ENCODE measurements around the gene SLC41A1.
"Not testable (repeated sequence)": the region's sequence is repeated elsewhere in the genome, so short reads cannot be mapped to it uniquely, and the experiment has no call there.

The SLC41A1 gene

DNA sequence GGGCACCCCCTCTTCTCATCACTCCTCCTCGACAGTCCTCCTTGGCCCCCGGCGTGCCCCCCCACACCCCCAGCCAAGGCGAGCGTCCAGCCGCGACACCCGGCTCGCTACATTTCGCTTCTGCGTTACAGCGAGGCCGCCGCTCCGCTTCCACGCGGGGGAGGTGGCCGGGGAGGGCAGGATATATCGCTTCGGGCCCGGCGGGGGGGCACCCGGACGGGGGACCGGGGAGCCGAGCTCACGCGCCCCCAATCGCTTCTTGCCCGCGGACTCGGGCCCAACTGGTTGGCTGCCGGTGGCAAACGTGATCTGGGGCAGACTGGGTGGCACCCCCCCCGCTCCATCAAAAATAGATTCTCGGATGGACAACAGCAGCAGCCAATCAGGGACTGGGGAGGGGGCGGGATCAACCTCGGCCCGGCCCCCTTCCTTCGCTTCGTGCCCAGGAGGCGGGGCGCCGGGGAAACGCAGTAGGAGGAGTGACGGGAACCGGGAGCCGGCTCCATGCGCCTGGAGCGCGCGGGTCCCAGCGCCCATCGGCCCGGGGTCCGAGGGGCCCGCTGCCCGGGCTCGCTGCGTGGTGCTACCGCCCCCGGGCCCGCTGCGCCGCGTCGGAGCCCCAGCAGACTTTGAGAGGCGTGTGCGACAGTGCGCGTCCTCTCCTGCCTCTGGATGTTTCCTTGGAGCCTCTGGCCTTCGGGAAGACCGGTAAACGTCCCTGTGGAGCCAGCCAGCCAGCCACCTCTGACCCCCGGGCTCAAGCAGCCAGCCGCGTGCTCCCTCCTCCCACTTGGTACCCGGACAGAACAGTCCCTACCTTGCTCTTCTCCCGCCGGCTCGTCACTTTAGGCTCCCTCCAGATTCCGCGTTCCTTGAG lies at the start of gene SLC41A1:
SLC41A1 (minus strand) TSS at position 321 of the 877 bp plus-strand sequence. CDS start 2,757 bp downstream, outside the sequence.
- DNase-seq: peak; percentile 74

DNA sequence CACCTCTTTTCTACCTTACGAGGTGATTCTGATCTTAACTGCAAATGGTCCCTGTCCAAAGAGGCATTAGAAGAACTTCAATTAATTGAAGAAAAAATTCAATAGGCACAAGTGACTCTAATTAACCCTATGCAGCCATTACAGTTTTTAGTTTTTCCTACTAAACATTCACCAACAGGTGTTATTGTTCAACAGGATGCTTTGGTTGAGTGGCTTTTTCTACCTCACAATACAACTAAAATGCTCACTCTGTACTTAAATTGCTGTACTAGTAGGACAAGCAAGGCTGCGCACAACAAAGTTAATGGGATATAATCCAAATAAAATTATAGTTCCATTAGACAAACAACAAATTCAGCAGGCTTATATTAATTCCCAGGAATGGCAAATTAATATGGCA lies 48.5 kb upstream of the SLC41A1 start:
- no peak for DNase-seq

DNA sequence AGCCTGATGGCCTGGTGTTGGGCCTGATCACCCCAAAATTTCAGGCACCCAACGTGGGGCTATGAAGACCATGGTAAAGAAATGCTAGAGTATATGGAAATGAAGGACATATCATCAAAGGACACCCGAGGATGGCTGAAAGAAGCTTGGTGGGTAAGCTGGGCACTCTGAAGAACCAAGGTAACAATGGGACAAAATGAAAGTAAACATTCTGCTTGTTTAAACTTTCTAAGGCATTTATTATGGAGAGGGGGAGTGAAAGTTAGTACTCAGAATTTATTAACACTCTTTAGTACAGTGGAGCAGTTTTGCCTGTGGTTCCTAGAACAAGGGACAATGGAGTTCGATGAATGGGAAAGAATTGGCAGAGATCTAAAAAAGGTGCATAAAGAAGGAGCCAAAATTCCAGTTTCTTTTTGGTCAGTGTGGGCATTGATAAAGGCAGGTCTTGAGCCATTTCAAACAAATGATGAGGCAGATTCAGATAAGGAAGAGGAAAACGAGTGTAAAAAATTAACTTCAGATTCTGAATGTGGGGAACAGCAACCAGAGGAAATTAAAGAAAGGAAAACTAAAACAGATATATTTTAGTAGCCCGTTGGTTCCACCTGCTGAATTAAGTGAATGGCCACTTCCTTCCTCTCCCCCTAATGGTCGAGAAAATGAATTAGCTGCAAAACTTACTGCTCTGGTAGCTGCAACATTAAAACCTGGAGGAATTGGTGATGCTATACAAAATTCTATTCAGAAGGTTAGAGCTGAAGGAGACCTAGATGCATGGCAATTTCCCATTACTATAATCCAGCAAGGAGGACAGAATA lies 45.4 kb upstream of the SLC41A1 start:
- no peak for DNase-seq

DNA sequence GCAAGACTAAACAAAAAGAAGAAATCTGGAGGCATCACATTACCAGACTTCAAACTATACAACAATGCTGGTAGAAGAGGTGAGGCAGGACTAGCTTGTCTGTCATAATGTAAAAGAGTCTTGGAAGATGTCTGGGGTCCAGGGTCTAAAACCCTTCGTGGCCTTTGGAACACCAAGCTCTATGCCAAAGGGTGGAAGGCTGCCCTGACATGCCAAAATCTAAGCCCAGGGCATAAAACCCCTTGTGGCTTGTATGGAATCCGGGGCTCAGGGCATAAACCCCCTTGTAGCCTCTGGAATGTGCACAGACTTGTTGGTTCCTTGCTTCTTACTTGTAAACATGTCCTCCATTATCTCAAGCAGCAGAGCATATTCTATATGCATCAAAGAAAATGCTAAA lies 44.5 kb upstream of the SLC41A1 start:
- not testable (repeated sequence) for DNase-seq

DNA sequence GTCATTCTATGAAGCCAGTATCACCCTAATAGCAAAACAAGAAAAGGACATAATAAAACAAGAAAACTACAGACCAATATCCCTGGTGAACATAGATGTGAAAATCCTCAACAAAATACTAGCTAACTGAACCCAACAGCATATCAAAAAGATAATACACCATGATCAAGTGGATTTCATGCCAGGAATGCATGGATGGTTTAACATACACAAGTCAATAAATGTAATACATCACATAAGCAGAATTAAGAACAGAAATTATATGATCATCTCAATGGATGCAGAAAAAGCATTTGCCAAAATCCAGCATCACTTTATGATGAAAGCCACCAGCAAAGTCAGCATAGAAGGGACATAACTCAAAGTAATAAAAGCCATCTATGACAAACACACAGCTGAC lies 43.4 kb upstream of the SLC41A1 start:
- no peak for DNase-seq

DNA sequence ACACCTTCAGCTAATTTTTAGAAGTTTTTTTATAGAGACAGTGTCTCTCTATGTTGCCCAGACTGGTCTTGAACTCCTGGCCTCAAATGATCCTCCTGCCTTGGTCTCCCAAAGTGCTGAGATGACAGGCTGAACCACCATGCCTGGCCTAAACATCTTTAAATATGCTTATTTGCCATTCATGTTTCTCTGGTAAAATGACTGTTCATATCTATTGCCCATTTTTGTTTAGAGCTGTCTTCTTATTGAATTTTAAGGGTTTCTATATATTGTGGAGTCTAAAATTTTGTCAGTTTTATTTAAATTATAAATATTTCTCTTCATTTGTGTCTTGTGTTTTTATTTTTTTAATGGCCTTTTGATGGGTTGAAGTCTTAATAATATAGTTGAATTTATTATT lies 40.0 kb upstream of the SLC41A1 start:
- no peak for DNase-seq

DNA sequence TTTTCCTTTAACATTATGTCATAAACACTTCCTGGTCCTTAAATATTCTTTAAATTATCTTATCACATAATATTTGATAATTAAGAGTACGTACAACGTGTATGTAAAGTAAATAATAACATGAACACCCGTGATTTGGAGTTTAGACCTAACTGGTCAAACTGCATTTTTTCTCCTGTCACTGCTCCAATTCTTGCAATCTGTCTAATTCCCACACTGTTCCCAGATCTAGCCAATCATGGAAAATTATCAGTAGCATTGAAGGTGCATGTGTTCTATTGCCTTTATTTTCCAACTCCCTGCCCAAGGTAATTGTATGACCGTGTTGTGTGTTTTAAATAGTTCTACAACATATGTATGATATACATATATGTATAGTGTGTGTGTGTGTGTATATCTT lies 39.0 kb upstream of the SLC41A1 start:
- no peak for DNase-seq

DNA sequence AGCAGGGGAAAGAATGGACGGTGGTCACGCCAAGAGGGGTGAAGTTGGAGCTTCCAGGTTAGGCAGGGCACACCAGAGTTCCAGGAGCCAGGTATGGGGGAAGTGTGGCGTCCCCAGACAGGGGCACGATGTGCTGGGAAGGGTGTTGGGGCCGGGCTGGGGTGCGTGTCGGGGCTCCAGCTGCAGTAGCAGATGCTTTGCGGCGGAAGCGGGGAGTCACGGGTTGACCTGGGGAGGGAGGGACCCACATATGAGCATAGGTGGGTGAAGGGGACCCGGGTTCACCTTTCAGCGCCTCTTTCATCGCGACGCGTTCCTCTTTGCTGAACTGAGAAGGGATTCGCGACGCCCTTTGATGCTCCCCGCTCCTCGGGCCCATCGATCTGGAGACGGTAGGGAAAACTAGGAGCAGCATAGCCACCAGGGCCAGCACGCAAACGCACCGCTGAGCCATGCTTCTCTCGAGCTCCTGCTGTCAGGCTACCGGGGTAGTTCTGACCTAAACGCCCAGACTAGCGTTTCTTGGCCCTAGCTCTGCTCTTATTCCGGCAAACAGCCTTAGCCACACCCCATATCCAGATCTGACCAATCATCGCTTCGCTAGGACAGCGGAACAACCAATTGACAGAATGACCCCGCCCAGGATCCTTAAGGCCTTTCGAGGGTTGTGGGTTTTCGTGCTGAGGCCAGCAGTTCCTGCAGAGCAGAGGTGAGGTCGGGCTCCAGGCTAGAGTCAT lies 36.8 kb upstream of the SLC41A1 start, which contains the start of gene PM20D1:
PM20D1 (minus strand) TSS at position 514 of the 737 bp plus-strand sequence; CDS start at position 454, 60 bp downstream.
- peak; percentile 9 for DNase-seq

DNA sequence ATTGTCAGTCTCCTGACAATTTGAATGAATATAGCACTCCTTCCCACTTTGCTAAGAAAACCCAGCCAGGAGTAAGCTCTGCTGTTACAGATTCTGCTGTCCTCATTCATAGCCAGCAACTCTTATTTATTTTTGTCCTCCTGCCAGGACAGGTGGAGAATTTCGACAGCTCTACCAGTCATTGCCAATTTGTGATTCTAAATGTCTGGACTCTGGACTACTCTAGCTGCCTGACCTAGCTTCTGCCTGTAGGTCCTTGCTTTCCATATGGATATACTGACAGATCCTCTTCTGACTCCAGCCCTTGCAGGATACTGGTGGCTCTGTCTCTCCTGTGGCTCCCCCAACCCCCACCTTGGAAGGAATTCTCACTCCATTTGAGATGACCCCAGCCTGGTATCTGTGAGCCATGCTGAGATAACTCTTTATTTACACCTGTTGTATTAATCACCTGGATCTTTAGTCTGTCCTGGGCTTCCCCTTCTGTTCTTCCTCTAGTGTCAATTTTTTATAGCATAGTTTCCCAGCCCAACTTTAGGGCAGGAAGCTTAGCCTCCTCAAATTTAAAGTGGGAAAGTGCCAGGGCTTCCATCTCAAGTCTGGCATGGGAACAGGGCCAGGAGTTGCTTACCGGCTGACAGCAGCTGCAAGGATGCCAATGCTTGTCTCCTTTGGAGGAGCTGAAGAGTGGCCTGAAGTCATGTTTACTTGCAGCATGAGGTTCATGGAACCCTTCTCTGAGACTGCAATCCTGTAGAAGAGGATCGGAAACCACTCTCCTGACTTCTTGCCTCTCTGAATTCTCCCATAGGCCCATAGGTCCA lies 30.2 kb upstream of the SLC41A1 start:
- DNase-seq: no peak

DNA sequence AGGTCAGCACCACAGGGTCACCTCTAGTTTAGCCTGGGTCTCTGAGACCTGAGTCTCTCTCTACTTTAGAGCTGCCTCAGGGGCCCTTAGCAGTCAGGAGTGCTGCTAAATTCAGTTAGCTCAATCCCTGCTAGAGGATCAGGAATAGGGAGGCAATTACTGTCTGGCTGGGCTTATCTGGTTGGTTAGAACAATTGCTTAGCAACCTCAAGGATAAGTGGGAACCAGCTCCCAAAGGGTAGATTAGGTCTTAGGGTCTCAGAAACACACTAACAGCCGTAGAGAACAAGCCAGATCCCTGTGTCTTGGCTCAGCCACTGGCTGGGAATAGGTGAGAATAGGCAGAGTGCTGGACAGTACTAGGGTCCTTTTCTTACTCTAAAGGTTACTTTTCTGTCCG lies 29.2 kb upstream of the SLC41A1 start:
- DNase-seq: no peak

DNA sequence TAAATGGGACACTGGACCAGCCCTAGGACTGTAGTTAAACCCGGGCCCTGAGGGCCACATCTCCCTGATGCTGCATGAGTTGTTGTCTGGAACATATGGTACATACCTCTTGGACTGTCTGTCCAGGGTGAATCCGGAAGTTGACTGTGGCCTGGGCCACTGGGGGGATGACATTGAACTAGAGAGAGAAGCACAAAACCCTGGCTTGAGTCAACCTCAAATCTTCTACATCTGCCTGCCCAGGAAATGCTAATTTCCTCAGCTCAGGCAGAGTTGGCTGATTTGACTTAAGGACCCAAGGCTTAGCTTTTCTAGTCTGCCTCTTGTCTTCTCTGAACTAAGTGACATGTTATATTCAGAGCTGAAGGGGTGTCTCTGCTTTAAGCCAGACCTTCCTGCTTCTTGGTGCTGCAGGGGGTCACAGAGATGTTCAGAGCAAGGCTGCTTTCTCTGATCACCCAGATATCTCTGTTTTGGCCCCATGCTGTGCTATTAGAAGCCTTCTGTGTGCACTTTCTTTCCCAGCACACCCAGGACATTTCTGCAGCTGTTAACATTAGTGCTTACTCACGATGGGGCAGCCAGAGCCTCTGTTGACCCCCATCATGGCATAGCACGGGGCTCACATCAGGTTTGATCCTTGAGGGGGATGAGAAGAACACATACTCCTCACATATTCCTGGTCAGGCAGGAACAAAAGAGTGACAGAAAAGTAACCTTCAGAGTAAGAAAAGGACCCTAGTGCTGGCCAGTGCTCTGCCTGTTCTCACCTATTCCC lies 27.3 kb upstream of the SLC41A1 start:
- DNase-seq: no peak

DNA sequence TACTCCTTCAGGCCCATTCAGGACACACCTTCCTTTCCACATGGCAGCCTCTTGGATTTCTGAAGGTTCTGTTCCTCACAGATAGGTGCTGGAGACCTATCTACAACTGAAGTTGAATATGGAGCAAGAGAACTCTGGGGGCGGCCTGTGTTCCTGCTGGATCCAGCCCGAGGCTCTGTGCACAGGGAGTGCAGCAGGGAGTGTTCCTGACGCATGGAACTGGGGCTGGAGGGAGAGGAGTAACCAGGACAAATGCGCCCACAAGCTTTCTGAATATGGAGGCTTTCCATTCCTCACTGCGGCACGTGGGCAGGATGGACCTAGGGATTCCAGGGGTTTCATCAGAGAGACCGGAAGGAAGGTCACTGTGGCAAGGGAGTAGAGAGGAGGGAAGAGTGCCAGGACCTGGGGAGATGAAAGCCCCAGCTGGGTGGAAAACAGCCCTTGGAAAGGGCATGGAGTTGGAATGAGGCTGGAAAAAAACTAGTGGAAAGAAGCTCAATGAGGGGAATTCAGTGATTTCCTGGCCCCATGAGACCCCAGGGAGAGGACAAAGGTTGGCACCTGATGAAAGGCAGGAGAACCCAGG lies 24.5 kb upstream of the SLC41A1 start:
- DNase-seq: no peak

DNA sequence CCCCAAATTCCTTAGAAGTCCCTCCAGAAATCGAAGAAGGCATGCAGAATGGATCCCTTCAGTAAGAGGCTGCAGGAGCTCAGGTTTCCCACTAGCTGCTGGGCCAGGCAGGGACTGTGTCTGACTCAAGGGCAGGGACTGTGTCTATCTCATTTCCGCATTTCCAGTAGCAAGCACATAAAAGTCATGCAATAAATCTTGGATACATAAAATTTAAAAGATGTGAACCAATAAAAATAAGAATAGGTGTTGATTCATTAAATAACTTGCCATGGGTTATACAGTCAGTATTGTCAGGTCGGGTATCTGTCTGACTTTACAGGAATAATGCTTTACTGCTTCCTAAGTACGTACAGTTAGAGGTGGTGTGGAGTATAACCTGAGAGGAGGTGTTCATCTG lies 21.8 kb upstream of the SLC41A1 start:
- DNase-seq: no peak

DNA sequence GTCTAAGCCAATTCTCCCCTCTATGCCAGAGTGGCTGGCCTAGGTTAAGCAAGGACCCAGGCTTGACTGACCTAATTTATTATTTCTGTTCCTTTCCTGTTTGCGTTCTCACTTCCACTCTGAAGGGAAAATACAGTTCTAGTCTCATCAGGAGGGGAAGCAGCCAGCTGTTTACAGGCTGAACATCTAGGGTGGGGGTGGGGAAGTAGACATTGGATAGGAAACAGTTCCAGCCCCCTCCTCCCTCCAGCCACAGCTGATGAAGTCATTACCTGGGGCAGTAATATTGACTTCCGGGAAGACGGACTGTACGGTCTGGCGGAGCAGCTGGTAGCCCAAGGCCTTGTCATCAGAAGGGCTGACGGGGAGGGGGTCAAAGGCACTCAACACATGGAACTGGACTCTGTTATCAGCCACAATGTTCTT lies 19.3 kb upstream of the SLC41A1 start:
- DNase-seq: no peak

DNA sequence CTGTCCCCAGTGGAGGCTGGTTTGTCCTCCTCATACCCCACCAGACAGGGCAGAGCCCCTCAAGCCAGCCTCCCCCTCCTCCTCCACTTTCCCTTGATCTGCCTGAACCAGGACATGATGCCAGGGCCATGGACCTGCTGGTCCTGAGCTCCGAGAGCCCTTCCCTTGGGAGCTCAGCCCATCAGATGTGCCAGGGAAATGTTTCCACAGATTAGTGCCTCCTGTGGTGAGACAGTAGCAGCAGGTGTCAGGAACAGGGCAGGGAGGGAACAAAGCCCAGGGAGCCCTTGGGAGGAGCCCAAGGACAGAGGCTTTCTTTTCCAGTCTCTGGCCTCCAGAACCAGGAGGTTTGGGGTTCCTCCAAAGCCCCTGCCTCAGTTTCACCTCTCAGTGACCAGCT lies 14.6 kb upstream of the SLC41A1 start:
- DNase-seq: no peak

DNA sequence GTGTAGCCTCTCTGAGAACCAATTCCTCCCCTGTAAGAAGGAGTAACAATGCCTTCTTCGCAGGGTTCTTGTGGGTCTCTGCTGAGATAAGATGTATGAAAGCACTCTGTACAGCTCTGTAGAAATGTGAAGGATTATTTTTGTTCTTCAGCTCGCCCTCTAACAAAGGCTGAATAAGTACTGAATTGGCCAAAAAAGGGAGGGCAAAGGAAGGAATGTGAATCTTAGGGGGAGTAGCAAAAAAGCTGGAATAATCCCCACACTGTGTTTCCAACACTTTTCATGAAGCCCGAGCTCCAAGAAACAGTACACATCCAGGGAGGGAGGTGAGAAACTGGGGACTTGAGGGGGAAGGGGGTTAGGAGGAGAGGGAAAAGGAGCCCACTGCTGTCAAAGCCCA lies 14.0 kb upstream of the SLC41A1 start:
- DNase-seq: no peak

DNA sequence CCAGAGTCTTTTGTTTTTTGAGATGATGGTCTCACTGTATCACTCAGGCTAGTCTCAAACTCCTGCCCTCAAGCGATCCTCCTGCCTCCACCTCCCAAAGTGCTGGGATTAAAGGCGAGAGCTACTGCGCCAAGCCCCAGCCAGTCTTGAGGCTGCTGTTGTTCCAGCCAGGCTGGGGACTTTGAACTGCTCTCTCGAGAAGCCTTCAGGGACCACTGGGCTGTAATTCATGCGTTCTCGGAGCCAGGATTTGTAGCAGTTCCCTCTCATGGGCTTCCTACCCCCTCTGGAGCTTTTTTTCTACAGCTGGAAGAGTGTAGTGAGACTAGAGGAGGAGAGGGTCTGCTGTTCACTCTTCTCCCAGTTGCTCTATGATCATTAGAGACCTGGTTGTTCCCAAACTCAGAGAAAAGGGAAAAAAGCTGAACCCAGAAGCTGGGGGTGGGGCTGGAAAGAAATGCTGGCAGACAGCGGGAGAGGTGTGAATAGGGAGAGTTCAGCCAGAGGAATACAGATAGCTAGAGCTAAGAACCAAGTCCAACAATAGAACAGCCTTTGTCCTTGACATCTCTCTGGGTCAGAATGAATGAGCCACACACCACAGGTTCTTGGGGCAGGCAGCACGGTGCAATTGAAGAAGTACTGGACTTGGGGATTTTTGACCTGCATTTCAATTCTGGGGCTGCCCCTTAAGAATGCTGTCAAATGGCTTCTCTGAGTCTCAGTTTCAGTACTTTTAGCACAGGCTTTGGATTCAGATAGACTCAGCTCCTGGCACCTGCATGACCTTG lies 13.2 kb upstream of the SLC41A1 start:
- DNase-seq: no peak

DNA sequence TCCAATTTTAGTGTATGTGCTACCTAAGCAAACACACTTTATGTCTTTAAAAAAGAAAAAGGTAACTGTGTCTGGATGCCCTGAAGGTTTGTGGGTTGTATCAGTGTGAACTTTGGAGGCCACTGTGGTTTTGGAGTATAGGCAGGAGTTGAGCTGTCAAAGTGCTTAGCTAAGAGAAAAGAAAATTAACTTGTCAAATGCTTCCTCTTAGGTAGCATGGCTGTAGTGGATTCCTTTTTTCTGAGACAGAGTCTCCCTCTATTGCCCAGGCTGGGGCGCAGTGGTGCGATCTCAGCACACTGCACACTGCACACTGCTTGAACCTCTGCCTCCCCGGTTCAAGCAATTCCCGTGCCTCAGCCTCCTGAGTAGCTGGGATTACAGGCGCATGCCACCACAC lies 11.2 kb upstream of the SLC41A1 start:
- DNase-seq: no peak

DNA sequence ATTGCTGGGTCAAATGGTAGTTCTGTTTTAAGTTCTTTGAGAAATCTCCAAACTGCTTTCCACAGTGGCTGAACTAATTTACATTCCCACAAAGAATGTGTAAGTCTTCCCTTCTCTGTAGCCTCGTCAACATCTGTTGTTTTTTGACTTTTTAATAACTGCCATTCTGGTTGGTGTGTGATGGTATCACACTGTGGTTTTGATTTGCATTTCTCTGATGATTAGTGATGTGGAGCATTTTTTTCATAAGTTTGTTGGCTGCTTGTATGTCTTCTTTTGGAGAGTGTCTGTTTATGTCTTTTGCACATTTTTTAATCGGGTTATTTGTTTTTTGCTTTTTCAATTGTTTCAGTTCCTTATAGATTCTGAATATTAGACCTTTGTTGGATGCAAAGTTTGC lies 10.3 kb upstream of the SLC41A1 start:
- DNase-seq: not testable (repeated sequence)

DNA sequence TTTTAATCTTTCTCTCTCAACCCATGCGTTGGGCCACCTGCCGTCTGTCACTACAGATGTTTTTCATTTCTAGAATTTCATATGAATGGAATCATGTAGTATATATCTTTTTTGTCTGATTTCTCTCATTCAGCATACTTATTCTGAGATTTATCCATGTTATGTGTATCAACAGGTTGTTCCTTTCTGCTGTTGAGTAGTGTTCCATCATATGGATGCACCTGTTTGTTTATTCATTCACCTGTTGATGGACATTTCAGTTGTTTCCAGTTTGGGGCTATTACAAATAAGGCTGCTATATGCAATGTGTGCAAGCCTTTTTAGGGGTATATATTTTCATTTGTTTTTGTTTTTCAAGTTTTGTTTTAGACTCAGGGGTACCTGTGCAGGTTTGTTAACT lies 9.4 kb upstream of the SLC41A1 start:
- DNase-seq: no peak
